ENCODE data around the gene THAP5. TPM values are rescaled to one million over a fixed set of nuclear protein-coding genes. Genes with fewer than 3 reads are reported as not detected.

Gene THAP5
- polyA plus RNA-seq, 1 donor from 2014 or later, result 49.4 TPM

DNA sequence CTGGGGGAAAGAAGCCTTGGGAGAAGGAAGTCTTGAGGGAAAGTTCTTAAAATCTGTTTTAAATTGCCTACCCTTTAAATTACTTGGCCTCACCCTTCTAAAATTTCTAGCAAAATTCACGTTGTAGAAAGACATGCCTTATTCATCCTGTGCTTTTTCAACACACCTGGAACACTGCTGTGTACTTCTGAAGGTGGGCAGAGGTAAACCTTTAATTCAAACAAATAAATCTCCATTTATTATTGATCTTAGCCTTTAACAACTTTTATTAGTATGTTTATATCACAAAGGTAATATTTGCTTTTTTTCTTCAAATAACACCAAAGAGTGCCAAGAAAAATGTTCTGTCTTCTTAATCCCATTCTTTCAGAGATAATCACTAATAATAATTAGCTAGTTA is 30.9 kb upstream of the THAP5 start:
- Histone ChIP-seq H3K4me3 (ENCODE audit: low read length) (no peak overlapping the region), H4K20me1 (ENCODE audit: insufficient read depth) (no peaks in the 10 kb centered on the region), H3K36me3 (ENCODE audit: insufficient read depth, low read length) (no peaks in the 10 kb centered on the region), H3K9ac (ENCODE audit: low read length) (no peak overlapping the region), H2AFZ (ENCODE audit: low read depth, low read length) (no peak overlapping the region), H3K79me2 (replicated peaks; ENCODE audit: insufficient read depth, low read length) (peaks cover 3% of the 10 kb centered on the region), H3K27me3 (ENCODE audit: insufficient read depth, low read depth, low read length) (no peaks in the 10 kb centered on the region), H3F3A (ENCODE audit: insufficient read depth, low read length, poor library complexity, severe bottlenecking) (peaks cover 18% of the 10 kb centered on the region), H3K4me2 (ENCODE audit: low read length) (no peak overlapping the region), H3K9me3 (ENCODE audit: low read length) (no peaks in the 10 kb centered on the region), H3K27ac (ENCODE audit: low read length) (peak overlapping the region; percentile 97), H3K9me2 (ENCODE audit: insufficient read depth, low read length) (no peaks in the 10 kb centered on the region)
- TF ChIP-seq EP300 (conservative IDR thresholded peaks at IDR 0.05; ENCODE audit: poor library complexity, severe bottlenecking) (no peak), TAF1 (IDR thresholded peaks at IDR 0.05; ENCODE audit: low read depth) (no peak), RAD21 (conservative IDR thresholded peaks at IDR 0.05) (no peak), CTCF (IDR thresholded peaks at IDR 0.05; ENCODE audit: poor library complexity, severe bottlenecking) (no peak), SMC3 (conservative IDR thresholded peaks at IDR 0.05; ENCODE audit: poor library complexity) (no peak), MXI1 (conservative IDR thresholded peaks at IDR 0.05; ENCODE audit: poor library complexity, severe bottlenecking) (no peak), POLR2AphosphoS5 (IDR thresholded peaks at IDR 0.05) (no peak), EZH2 (IDR thresholded peaks at IDR 0.05; ENCODE audit: borderline replicate concordance, insufficient read depth, low read length, poor library complexity, severe bottlenecking) (no peak)
- TF ChIP-seq, protein P1, sequence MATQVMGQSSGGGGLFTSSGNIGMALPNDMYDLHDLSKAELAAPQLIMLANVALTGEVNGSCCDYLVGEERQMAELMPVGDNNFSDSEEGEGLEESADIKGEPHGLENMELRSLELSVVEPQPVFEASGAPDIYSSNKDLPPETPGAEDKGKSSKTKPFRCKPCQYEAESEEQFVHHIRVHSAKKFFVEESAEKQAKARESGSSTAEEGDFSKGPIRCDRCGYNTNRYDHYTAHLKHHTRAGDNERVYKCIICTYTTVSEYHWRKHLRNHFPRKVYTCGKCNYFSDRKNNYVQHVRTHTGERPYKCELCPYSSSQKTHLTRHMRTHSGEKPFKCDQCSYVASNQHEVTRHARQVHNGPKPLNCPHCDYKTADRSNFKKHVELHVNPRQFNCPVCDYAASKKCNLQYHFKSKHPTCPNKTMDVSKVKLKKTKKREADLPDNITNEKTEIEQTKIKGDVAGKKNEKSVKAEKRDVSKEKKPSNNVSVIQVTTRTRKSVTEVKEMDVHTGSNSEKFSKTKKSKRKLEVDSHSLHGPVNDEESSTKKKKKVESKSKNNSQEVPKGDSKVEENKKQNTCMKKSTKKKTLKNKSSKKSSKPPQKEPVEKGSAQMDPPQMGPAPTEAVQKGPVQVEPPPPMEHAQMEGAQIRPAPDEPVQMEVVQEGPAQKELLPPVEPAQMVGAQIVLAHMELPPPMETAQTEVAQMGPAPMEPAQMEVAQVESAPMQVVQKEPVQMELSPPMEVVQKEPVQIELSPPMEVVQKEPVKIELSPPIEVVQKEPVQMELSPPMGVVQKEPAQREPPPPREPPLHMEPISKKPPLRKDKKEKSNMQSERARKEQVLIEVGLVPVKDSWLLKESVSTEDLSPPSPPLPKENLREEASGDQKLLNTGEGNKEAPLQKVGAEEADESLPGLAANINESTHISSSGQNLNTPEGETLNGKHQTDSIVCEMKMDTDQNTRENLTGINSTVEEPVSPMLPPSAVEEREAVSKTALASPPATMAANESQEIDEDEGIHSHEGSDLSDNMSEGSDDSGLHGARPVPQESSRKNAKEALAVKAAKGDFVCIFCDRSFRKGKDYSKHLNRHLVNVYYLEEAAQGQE (IDR thresholded peaks at IDR 0.05; ENCODE audit: borderline replicate concordance), result no peak

GRCh38 chr7:108598914-108599580 is 29.5 kb upstream of the THAP5 start:
- peak overlapping the region; percentile 65 for H3K4me2 ChIP-seq (ENCODE audit: low read length)
- peaks cover 3% of the 10 kb centered on the region for H3K79me2 ChIP-seq (replicated peaks; ENCODE audit: insufficient read depth, low read length)

More at GRCh38 chr7:108598914-108599580, 29.5 kb upstream of the THAP5 start:
- H3K9ac ChIP-seq (ENCODE audit: low read length), result peak overlapping the region; percentile 80
- H3K36me3 ChIP-seq (ENCODE audit: insufficient read depth, low read length), result no peaks in the 10 kb centered on the region
- H4K20me1 ChIP-seq (ENCODE audit: insufficient read depth), result no peaks in the 10 kb centered on the region
- H3K27me3 ChIP-seq (ENCODE audit: insufficient read depth, low read depth, low read length), result no peaks in the 10 kb centered on the region
- H3F3A ChIP-seq (ENCODE audit: insufficient read depth, low read length, poor library complexity, severe bottlenecking), result peaks cover 18% of the 10 kb centered on the region
- TF ChIP-seq POLR2AphosphoS5 (IDR thresholded peaks at IDR 0.05) (no peak), EP300 (conservative IDR thresholded peaks at IDR 0.05; ENCODE audit: poor library complexity, severe bottlenecking) (peak; percentile 64), TAF1 (IDR thresholded peaks at IDR 0.05; ENCODE audit: low read depth) (peak; percentile 19)
- H2AFZ ChIP-seq (ENCODE audit: low read depth, low read length), result peak overlapping the region; percentile 42
- H3K4me3 ChIP-seq (ENCODE audit: low read length), result peak overlapping the region; percentile 59
- no peaks in the 10 kb centered on the region for H3K9me3 ChIP-seq (ENCODE audit: low read length)
- H3K9me2 ChIP-seq (ENCODE audit: insufficient read depth, low read length), result no peaks in the 10 kb centered on the region
- H3K27ac ChIP-seq (ENCODE audit: low read length), result peak overlapping the region; percentile 97

Measured in neural cell (in vitro differentiated cells).